NCI-H446 (cell line): Measurements from ENCODE around the gene IFNA5.

Experiments
- DNase-seq, 2 experiments: peaks; one replicate each; lab custom pipeline; 2025; lab: John Stamatoyannopoulos, UW

Gene IFNA5

GRCh38 chr9:21294364-21294774 lies 10.7 kb downstream of the IFNA5 start:
- no peak for DNase-seq

- DNase-seq, result no peak
Measured at GRCh38 chr9:21289848-21290247, 15.3 kb downstream of the IFNA5 start.

DNA sequence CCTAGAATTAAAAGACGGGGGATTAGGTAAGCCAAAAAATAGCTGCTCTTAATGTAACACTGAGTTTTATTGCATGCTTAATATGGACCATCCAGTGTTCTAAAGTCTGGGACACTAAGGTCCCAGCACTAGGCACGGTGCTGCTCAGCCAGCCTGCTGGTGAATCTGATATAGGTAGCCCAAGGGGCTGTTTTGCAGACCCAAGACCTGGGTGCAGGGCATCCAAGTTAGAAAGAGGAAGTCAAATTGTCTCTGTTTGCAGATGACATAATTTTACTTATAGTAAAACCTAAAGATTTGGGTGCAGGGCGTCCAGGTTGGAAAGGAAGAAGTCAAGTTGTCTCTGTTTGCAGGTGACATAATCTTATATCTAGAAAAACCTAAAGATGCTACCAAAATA lies 17.8 kb downstream of the IFNA5 start:
- no peak for DNase-seq

- DNase-seq, result no peak
Measured at GRCh38 chr9:21286659-21287058, 18.5 kb downstream of the IFNA5 start.

DNA sequence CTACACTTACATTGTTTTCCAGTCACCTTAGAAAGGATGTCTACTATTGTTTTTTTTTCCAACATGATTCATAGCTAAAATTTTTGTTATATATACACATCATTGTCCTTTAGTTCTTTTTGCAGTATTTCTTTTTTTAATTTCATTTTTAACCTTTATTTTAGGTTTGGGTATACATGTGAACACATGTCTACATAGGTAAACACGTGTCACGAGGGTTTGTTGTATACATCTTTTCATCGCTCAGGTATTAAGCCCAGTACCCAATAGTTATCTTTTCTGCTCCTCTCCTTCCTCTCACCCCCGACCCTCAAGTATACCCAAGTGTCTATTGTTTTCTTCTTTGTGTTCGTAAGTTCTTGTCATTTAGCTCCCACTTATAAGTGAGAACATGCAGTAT lies 19.0 kb downstream of the IFNA5 start:
- no peak for DNase-seq

GRCh38 chr9:21281275-21281674 lies 23.8 kb downstream of the IFNA5 start:
- DNase-seq, result no peak

DNA sequence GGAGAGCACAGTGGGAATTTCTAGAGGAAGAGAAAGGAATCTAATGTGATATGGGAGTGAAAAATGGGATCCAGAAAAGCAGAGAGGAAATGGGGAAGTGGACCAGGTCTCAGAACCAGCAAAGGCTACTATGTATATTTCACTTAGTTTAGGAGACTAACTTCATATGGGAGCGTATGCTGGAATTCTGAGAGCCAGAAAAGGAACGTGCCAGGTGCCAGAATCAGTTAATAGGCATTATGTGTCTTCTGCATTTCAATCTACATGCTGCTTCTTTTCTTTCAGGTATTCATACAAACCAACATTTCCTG lies 36.8 kb downstream of the IFNA5 start:
- no peak for DNase-seq

- DNase-seq, result no peak
Measured at GRCh38 chr9:21267485-21268346, 37.4 kb downstream of the IFNA5 start.

GRCh38 chr9:21266733-21267484 lies 38.2 kb downstream of the IFNA5 start:
- DNase-seq, result no peak

DNA sequence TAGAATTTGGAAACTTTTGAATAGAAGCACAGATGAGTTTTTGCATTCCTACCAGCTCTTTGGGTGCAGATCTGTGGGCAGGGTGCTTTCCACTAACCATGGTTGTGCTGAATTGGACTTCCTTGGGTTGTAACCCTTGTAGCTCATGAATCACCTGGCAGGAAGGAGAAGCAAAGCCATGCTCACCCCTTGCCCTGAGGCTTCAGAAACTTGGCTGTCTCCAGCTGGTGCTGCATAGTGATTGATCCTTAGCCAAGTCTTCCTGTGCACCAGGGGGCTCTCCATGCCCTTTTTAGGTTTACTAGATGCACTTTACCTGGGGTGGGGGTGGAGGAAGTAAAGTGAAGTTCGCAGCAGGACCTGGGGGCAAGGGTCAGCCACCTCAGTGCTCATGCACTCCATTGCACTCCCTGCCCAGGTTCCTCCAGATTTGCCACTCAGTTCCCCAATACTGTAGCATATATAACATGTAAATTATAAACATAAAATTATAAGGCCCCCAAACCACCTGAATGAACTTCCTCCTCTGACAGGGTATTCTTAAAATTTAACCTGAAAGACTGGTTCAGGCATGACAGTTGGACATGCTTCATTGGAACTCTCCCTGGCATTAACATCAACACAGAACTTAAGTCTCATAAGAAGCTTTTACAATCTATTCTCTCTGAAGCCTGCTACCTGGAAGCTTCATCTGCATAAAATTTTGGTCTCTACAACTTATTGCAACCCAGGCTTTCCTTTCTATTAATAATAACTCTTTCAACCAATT lies 39.5 kb downstream of the IFNA5 start:
- DNase-seq, result no peak

DNA sequence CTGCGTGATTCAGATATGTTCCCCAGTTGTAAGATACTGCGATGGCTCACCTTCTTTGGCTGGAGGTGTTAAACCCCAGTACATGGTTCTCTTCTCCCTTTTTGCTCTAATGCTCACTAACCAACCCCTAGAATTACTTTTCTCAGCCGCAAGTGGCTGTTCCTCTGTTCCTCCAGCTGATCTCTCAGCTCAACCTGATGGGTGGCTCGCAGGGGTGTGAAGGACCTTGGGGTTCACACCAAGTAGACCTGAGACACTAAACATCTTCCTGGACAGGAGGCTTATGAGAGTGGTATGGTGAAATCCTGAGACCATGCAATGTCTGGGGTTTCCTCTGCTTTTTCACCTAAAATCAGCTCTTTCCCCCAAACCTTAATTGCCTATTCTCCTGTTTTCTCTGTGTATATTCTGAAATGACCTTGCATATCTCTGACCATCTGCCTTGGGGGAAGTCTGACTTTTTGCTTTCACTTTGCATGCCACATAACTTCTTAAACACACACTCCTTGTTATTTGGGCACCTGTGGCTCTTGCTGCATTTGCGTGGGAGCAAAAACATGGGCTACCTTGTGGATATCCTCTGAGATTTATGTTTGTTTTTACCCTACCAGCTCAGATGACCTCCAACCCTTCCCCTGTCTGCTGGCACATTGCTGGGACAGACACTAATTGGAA lies 49.4 kb downstream of the IFNA5 start:
- DNase-seq, result no peak
